ENCODE measurements around the gene RAE1.

DNA sequence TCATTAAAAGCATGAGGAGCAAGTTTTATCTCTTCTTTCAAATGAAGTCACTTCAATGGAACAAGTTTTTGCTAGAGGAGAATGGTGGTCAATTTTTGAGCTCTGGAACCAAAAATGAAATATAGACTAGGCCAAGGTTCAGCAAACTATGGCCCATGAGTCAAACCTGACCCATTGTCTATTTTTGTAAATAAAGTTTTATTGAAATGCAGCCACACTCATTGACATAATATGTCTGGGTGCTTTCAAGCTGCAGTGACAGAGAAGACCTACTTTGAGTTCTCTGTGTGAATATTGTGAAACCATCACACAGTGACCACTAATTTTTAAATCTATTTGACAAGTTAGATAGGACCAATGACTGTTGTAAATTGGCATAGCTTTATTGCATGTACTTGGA is 13.4 kb downstream of the RAE1 start:
- TF ChIP-seq, protein P1, sequence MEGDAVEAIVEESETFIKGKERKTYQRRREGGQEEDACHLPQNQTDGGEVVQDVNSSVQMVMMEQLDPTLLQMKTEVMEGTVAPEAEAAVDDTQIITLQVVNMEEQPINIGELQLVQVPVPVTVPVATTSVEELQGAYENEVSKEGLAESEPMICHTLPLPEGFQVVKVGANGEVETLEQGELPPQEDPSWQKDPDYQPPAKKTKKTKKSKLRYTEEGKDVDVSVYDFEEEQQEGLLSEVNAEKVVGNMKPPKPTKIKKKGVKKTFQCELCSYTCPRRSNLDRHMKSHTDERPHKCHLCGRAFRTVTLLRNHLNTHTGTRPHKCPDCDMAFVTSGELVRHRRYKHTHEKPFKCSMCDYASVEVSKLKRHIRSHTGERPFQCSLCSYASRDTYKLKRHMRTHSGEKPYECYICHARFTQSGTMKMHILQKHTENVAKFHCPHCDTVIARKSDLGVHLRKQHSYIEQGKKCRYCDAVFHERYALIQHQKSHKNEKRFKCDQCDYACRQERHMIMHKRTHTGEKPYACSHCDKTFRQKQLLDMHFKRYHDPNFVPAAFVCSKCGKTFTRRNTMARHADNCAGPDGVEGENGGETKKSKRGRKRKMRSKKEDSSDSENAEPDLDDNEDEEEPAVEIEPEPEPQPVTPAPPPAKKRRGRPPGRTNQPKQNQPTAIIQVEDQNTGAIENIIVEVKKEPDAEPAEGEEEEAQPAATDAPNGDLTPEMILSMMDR (IDR thresholded peaks at IDR 0.05), result no peak
- TF ChIP-seq POLR2A (IDR thresholded peaks at IDR 0.05), result no peak

Measured in breast epithelium (tissue), 3 donors.